ENCODE measurements around the gene PEA15.

Gene PEA15

GRCh38 chr1:160205242-160206035 lies at the start of gene PEA15 (continued):
- TF ChIP-seq PRDM2 (tag by site-specific recombination; IDR thresholded peaks at IDR 0.05; ENCODE audit: borderline replicate concordance) (no peak), ZNF112 (tag by site-specific recombination; IDR thresholded peaks at IDR 0.05) (no peak), ZNF10 (tag by site-specific recombination; IDR thresholded peaks at IDR 0.05) (no peak), ZNF514 (tag by site-specific recombination; IDR thresholded peaks at IDR 0.05) (no peak), ZNF404 (tag by site-specific recombination; IDR thresholded peaks at IDR 0.05) (no peak), ZNF585B (tag by site-specific recombination; IDR thresholded peaks at IDR 0.05) (0 out of 2 replicates have a peak, but pooled peaks have one; percentile 11), ZNF555 (tag by site-specific recombination; conservative IDR thresholded peaks at IDR 0.05) (no peak), INSM2 (tag by site-specific recombination; IDR thresholded peaks at IDR 0.05) (no peak), ZSCAN18 (tag by site-specific recombination; IDR thresholded peaks at IDR 0.05) (no peak), ZNF530 (tag by site-specific recombination; IDR thresholded peaks at IDR 0.05; ENCODE audit: low read depth) (no peak), ZNF248 (tag by site-specific recombination; IDR thresholded peaks at IDR 0.05) (no peak), PRDM4 (tag by site-specific recombination; IDR thresholded peaks at IDR 0.05) (peak; percentile 9; the same call in 1 of the 2 replicates), ZNF416 (tag by site-specific recombination; IDR thresholded peaks at IDR 0.05) (no peak), ZNF114 (tag by site-specific recombination; IDR thresholded peaks at IDR 0.05) (no peak), ZNF175 (tag by site-specific recombination; IDR thresholded peaks at IDR 0.05) (no peak), ZNF621 (tag by site-specific recombination; IDR thresholded peaks at IDR 0.05) (no peak), ZNF501 (tag by site-specific recombination; IDR thresholded peaks at IDR 0.05) (peak; percentile 79), TRIM28 (IDR thresholded peaks at IDR 0.05; ENCODE audit: borderline replicate concordance, low read length) (no peak), OVOL3 (tag by site-specific recombination; IDR thresholded peaks at IDR 0.05) (no peak), ZNF768 (tag by site-specific recombination; IDR thresholded peaks at IDR 0.05) (no peak; the same call in 1 of the 2 replicates), ZNF747 (tag by site-specific recombination; IDR thresholded peaks at IDR 0.05) (no peak), ZNF701 (tag by site-specific recombination; IDR thresholded peaks at IDR 0.05) (no peak), ZEB2 (tag by site-specific recombination; IDR thresholded peaks at IDR 0.05) (no peak), ZNF211 (tag by site-specific recombination; IDR thresholded peaks at IDR 0.05; ENCODE audit: low read depth) (no peak), ZNF16 (tag by site-specific recombination; IDR thresholded peaks at IDR 0.05; ENCODE audit: low read depth) (no peak), AEBP2 (tag by site-specific recombination; IDR thresholded peaks at IDR 0.05; ENCODE audit: borderline replicate concordance) (no peak), YY2 (tag by site-specific recombination; IDR thresholded peaks at IDR 0.05) (no peak)
